ENCODE data around the gene PHAF1.
A peak's percentile ranks its signal among the peaks of the same experiment; 100 is the strongest.

Gene PHAF1

GRCh38 chr16:67109407-67110135 lies at the start of gene PHAF1:
TSS of gene PHAF1 (plus strand) at chr16:67109941. CDS start at chr16:67110176, 235 bp downstream.
- Mint-ChIP-seq H3K36me3 (peaks cover 7% of the 10 kb centered on the region), H3K4me1 (peaks cover 50% of the 10 kb centered on the region), H3K9me3 (no peaks in the 10 kb centered on the region), H3K27ac (peak within 1 kb of the TSS; percentile 84), H3K4me3 (peak within 1 kb of the TSS; percentile 86), H3K27me3 (no peaks in the 10 kb centered on the region)
- ATAC-seq: peak; percentile 95

GRCh38 chr16:67063008-67063407 lies 46.7 kb upstream of the PHAF1 start:
- Mint-ChIP-seq H3K27ac (peak overlapping the region; percentile 51), H3K4me3 (no peak overlapping the region), H3K4me1 (peaks cover 18% of the 10 kb centered on the region), H3K9me3 (no peaks in the 10 kb centered on the region), H3K27me3 (no peaks in the 10 kb centered on the region), H3K36me3 (peaks cover 21% of the 10 kb centered on the region)
- no peak for ATAC-seq

GRCh38 chr16:67068212-67068753 lies 41.5 kb upstream of the PHAF1 start:
- no peak for ATAC-seq
- no peaks in the 10 kb centered on the region for H3K27me3 Mint-ChIP-seq
- H3K4me1 Mint-ChIP-seq: peaks cover under 1% of the 10 kb centered on the region
- H3K27ac Mint-ChIP-seq: no peak overlapping the region
- H3K4me3 Mint-ChIP-seq: no peak overlapping the region
- peaks cover 30% of the 10 kb centered on the region for H3K36me3 Mint-ChIP-seq
- no peaks in the 10 kb centered on the region for H3K9me3 Mint-ChIP-seq

GRCh38 chr16:67071476-67072048 lies 38.2 kb upstream of the PHAF1 start:
- H3K9me3 Mint-ChIP-seq: no peaks in the 10 kb centered on the region
- H3K4me3 Mint-ChIP-seq: no peak overlapping the region
- H3K4me1 Mint-ChIP-seq: no peaks in the 10 kb centered on the region
- no peak overlapping the region for H3K27ac Mint-ChIP-seq
- H3K36me3 Mint-ChIP-seq: peaks cover 30% of the 10 kb centered on the region
- ATAC-seq: no peak
- H3K27me3 Mint-ChIP-seq: no peaks in the 10 kb centered on the region

GRCh38 chr16:67075331-67075730 lies 34.4 kb upstream of the PHAF1 start:
- H3K4me3 Mint-ChIP-seq: no peak overlapping the region
- no peaks in the 10 kb centered on the region for H3K27me3 Mint-ChIP-seq
- H3K36me3 Mint-ChIP-seq: peaks cover 9% of the 10 kb centered on the region
- H3K27ac Mint-ChIP-seq: no peak overlapping the region
- ATAC-seq: no peak
- H3K4me1 Mint-ChIP-seq: no peaks in the 10 kb centered on the region
- H3K9me3 Mint-ChIP-seq: no peaks in the 10 kb centered on the region

- Mint-ChIP-seq H3K27me3 (no peaks in the 10 kb centered on the region), H3K9me3 (no peaks in the 10 kb centered on the region), H3K4me3 (no peak overlapping the region), H3K36me3 (peaks cover 5% of the 10 kb centered on the region), H3K4me1 (no peaks in the 10 kb centered on the region), H3K27ac (no peak overlapping the region)
- no peak for ATAC-seq
These were observed 31.9 kb upstream of the PHAF1 start for GRCh38 chr16:67077871-67078270.

GRCh38 chr16:67082100-67082499 lies 27.6 kb upstream of the PHAF1 start:
- no peak overlapping the region for H3K27ac Mint-ChIP-seq
- no peak for ATAC-seq
- no peaks in the 10 kb centered on the region for H3K4me1 Mint-ChIP-seq
- peaks cover 22% of the 10 kb centered on the region for H3K36me3 Mint-ChIP-seq
- no peaks in the 10 kb centered on the region for H3K9me3 Mint-ChIP-seq
- H3K4me3 Mint-ChIP-seq: no peak overlapping the region
- H3K27me3 Mint-ChIP-seq: no peaks in the 10 kb centered on the region

GRCh38 chr16:67082891-67083290 lies 26.9 kb upstream of the PHAF1 start:
- H3K4me3 Mint-ChIP-seq: no peak overlapping the region
- H3K36me3 Mint-ChIP-seq: peaks cover 22% of the 10 kb centered on the region
- no peaks in the 10 kb centered on the region for H3K27me3 Mint-ChIP-seq
- H3K27ac Mint-ChIP-seq: no peak overlapping the region
- no peaks in the 10 kb centered on the region for H3K4me1 Mint-ChIP-seq
- H3K9me3 Mint-ChIP-seq: no peaks in the 10 kb centered on the region
- ATAC-seq: no peak

- no peak for ATAC-seq
- Mint-ChIP-seq H3K27me3 (no peaks in the 10 kb centered on the region), H3K4me1 (no peaks in the 10 kb centered on the region), H3K9me3 (no peaks in the 10 kb centered on the region), H3K4me3 (no peak overlapping the region), H3K27ac (no peak overlapping the region), H3K36me3 (peaks cover 22% of the 10 kb centered on the region)
These were observed 25.3 kb upstream of the PHAF1 start for GRCh38 chr16:67084345-67085028.

- H3K27ac Mint-ChIP-seq: no peak overlapping the region
These were observed 22.9 kb upstream of the PHAF1 start for GRCh38 chr16:67086822-67087221.

GRCh38 chr16:67087291-67087690 lies 22.4 kb upstream of the PHAF1 start:
- H3K4me3 Mint-ChIP-seq: no peak overlapping the region
- H3K27me3 Mint-ChIP-seq: no peaks in the 10 kb centered on the region
- ATAC-seq: no peak
- H3K4me1 Mint-ChIP-seq: no peaks in the 10 kb centered on the region
- no peaks in the 10 kb centered on the region for H3K9me3 Mint-ChIP-seq
- peaks cover 29% of the 10 kb centered on the region for H3K36me3 Mint-ChIP-seq
- H3K27ac Mint-ChIP-seq: no peak overlapping the region

More at GRCh38 chr16:67086822-67087221, 22.9 kb upstream of the PHAF1 start:
- H3K4me1 Mint-ChIP-seq: no peaks in the 10 kb centered on the region
- peaks cover 24% of the 10 kb centered on the region for H3K36me3 Mint-ChIP-seq
- ATAC-seq: no peak
- no peaks in the 10 kb centered on the region for H3K9me3 Mint-ChIP-seq
- H3K27me3 Mint-ChIP-seq: no peaks in the 10 kb centered on the region
- H3K4me3 Mint-ChIP-seq: no peak overlapping the region

- no peaks in the 10 kb centered on the region for H3K9me3 Mint-ChIP-seq
- H3K27me3 Mint-ChIP-seq: no peaks in the 10 kb centered on the region
- no peak for ATAC-seq
- no peaks in the 10 kb centered on the region for H3K4me1 Mint-ChIP-seq
- no peak overlapping the region for H3K4me3 Mint-ChIP-seq
- H3K27ac Mint-ChIP-seq: no peak overlapping the region
- H3K36me3 Mint-ChIP-seq: peaks cover 29% of the 10 kb centered on the region
These were observed 21.9 kb upstream of the PHAF1 start for GRCh38 chr16:67087803-67088202.

GRCh38 chr16:67088551-67088950 lies 21.2 kb upstream of the PHAF1 start:
- Mint-ChIP-seq H3K27ac (no peak overlapping the region), H3K9me3 (no peaks in the 10 kb centered on the region), H3K36me3 (peaks cover 29% of the 10 kb centered on the region), H3K4me1 (no peaks in the 10 kb centered on the region), H3K27me3 (no peaks in the 10 kb centered on the region), H3K4me3 (no peak overlapping the region)
- no peak for ATAC-seq

GRCh38 chr16:67089101-67089500 lies 20.6 kb upstream of the PHAF1 start:
- no peaks in the 10 kb centered on the region for H3K4me1 Mint-ChIP-seq
- no peaks in the 10 kb centered on the region for H3K9me3 Mint-ChIP-seq
- no peak overlapping the region for H3K4me3 Mint-ChIP-seq
- no peak for ATAC-seq
- H3K36me3 Mint-ChIP-seq: peaks cover 28% of the 10 kb centered on the region
- H3K27me3 Mint-ChIP-seq: no peaks in the 10 kb centered on the region
- H3K27ac Mint-ChIP-seq: no peak overlapping the region

- no peak overlapping the region for H3K4me3 Mint-ChIP-seq
- no peak for ATAC-seq
- H3K27ac Mint-ChIP-seq: no peak overlapping the region
- H3K9me3 Mint-ChIP-seq: no peaks in the 10 kb centered on the region
- H3K27me3 Mint-ChIP-seq: no peaks in the 10 kb centered on the region
- peaks cover 12% of the 10 kb centered on the region for H3K36me3 Mint-ChIP-seq
- H3K4me1 Mint-ChIP-seq: no peaks in the 10 kb centered on the region
These were observed 17.7 kb upstream of the PHAF1 start for GRCh38 chr16:67091906-67092566.
